ENCODE data around the gene AQP6. TPM values are rescaled to one million over a fixed set of nuclear protein-coding genes. Genes with fewer than 3 reads are reported as not detected.

The AQP6 gene
- polyA plus RNA-seq, 1 of the 3 experiments (the other 2 are of a cell fraction), result 0.10 TPM

DNA sequence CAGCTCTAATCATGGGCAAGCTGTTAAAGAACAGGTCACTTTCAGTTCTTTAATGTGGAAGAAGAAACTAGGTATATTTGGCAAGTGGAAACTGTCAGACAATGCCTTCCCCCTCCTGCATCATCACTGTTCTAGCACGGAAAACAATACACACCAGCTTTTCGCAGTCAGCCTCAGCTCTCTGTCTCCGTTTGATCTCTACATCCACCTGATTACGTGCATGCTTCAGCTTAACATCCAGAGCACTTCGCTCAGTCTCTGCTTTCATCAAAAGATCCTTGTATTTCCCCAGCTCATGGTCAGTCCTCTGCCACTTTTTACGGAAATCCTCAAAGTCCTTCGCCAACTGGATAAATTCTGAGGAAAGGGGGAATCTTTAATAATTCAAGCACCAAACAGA is 33.5 kb downstream of the AQP6 start:
- H3K9me3 ChIP-seq, result no peaks in the 10 kb centered on the region
- peaks cover 90% of the 10 kb centered on the region for H3K79me2 ChIP-seq (ENCODE audit: insufficient read depth)
- H3K4me3 ChIP-seq (ENCODE audit: low read depth in 2 of 2, low read length in 1 of 2), result no peak overlapping the region
- TF ChIP-seq EP300 (IDR thresholded peaks at IDR 0.05; ENCODE audit: borderline replicate concordance in 1 of 2, low read depth in 1 of 2, low read length in 1 of 2), result no peak
- TF ChIP-seq FOXM1 (IDR thresholded peaks at IDR 0.05; ENCODE audit: low read depth), result no peak
- no peak for TF ChIP-seq FOSL2 (IDR thresholded peaks at IDR 0.05; ENCODE audit: borderline replicate concordance, low read depth)
- no peak for TF ChIP-seq GATA2 (CRISPR knock-in tag; IDR thresholded peaks at IDR 0.05)
- TF ChIP-seq TAF1 (IDR thresholded peaks at IDR 0.05; ENCODE audit: borderline replicate concordance, low read depth, low read length), result no peak
- TF ChIP-seq, protein P1, sequence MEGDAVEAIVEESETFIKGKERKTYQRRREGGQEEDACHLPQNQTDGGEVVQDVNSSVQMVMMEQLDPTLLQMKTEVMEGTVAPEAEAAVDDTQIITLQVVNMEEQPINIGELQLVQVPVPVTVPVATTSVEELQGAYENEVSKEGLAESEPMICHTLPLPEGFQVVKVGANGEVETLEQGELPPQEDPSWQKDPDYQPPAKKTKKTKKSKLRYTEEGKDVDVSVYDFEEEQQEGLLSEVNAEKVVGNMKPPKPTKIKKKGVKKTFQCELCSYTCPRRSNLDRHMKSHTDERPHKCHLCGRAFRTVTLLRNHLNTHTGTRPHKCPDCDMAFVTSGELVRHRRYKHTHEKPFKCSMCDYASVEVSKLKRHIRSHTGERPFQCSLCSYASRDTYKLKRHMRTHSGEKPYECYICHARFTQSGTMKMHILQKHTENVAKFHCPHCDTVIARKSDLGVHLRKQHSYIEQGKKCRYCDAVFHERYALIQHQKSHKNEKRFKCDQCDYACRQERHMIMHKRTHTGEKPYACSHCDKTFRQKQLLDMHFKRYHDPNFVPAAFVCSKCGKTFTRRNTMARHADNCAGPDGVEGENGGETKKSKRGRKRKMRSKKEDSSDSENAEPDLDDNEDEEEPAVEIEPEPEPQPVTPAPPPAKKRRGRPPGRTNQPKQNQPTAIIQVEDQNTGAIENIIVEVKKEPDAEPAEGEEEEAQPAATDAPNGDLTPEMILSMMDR (IDR thresholded peaks at IDR 0.05), result no peak
- TF ChIP-seq, protein P2, sequence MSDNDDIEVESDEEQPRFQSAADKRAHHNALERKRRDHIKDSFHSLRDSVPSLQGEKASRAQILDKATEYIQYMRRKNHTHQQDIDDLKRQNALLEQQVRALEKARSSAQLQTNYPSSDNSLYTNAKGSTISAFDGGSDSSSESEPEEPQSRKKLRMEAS (IDR thresholded peaks at IDR 0.05; ENCODE audit: low read depth), result no peak
- TF ChIP-seq YY1 (IDR thresholded peaks at IDR 0.05; ENCODE audit: low read depth), result no peak
- no peak for TF ChIP-seq JUND (IDR thresholded peaks at IDR 0.05)
- TF ChIP-seq SIN3A (IDR thresholded peaks at IDR 0.05; ENCODE audit: borderline replicate concordance, low read depth, low read length), result no peak
- TF ChIP-seq, protein P3, sequence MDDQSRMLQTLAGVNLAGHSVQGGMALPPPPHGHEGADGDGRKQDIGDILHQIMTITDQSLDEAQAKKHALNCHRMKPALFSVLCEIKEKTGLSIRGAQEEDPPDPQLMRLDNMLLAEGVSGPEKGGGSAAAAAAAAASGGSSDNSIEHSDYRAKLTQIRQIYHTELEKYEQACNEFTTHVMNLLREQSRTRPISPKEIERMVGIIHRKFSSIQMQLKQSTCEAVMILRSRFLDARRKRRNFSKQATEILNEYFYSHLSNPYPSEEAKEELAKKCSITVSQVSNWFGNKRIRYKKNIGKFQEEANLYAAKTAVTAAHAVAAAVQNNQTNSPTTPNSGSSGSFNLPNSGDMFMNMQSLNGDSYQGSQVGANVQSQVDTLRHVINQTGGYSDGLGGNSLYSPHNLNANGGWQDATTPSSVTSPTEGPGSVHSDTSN (IDR thresholded peaks at IDR 0.05), result no peak
- TF ChIP-seq, protein P4, sequence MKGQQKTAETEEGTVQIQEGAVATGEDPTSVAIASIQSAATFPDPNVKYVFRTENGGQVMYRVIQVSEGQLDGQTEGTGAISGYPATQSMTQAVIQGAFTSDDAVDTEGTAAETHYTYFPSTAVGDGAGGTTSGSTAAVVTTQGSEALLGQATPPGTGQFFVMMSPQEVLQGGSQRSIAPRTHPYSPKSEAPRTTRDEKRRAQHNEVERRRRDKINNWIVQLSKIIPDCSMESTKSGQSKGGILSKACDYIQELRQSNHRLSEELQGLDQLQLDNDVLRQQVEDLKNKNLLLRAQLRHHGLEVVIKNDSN (IDR thresholded peaks at IDR 0.05; ENCODE audit: borderline replicate concordance, low read depth), result no peak
- peaks cover 6 to 41% of the 10 kb centered on the region in 2 experiments; a peak in 2 of 4 replicates for H3K4me1 ChIP-seq (ENCODE audit: control insufficient read depth in 1 of 2, insufficient read depth in 2 of 2, low read depth in 1 of 2, low read length in 1 of 2)
- no peaks in the 10 kb centered on the region for H3K9me2 ChIP-seq
- POLR2A ChIA-PET, result interaction anchor here (1.0 to 1.2 kb wide), 4 partner anchors 11 to 134 kb away, joined by 3 to 4 read pairs (median 3); partner anchors contain the start of gene RACGAP1
- WGBS (ENCODE audit: low lambda C conversion rate), result 89% methylated on average over 7 of the region's 7 CpGs
- H3K9ac ChIP-seq, result no peak overlapping the region
- CTCF ChIA-PET, result interaction anchor here (1.4 to 7.4 kb wide), 9 partner anchors 15 to 64 kb away, joined by 4 to 44 read pairs (median 19); partner anchors contain the start of gene AQP6
- H3K27ac ChIP-seq (ENCODE audit: low read depth in 2 of 2, low read length in 1 of 2), result peak overlapping the region; percentile 3 to 87; a peak in 3 of 4 replicates
- H3K4me2 ChIP-seq, result no peak overlapping the region
- H3K27me3 ChIP-seq (ENCODE audit: insufficient read depth), result no peaks in the 10 kb centered on the region
- H3F3A ChIP-seq (replicated peaks; ENCODE audit: insufficient read depth), result peaks cover 10% of the 10 kb centered on the region
- DNase-seq, result no peak
- no peak overlapping the region for H2AFZ ChIP-seq (ENCODE audit: low read depth)
- peaks cover 26 to 27% of the 10 kb centered on the region in 2 experiments for H3K36me3 ChIP-seq (replicated peaks in 1 of 2; ENCODE audit: control insufficient read depth in 1 of 2, insufficient read depth in 2 of 2, low read length in 1 of 2)
- H4K20me1 ChIP-seq (ENCODE audit: insufficient read depth), result peaks cover 8% of the 10 kb centered on the region; the same call in 1 of the 2 replicates

All from SK-N-SH (cell line).